LoVo (cell line): ENCODE results near the gene MCAM.
A peak's percentile ranks its signal among the peaks of the same experiment; 100 is the strongest.

ENCODE experiments used
- DNase-seq: peaks from one replicate; pipeline ENCODE4 v3.0.0-alpha.2; 2016; ENCODE audit warnings: low spot score

Gene MCAM

DNA sequence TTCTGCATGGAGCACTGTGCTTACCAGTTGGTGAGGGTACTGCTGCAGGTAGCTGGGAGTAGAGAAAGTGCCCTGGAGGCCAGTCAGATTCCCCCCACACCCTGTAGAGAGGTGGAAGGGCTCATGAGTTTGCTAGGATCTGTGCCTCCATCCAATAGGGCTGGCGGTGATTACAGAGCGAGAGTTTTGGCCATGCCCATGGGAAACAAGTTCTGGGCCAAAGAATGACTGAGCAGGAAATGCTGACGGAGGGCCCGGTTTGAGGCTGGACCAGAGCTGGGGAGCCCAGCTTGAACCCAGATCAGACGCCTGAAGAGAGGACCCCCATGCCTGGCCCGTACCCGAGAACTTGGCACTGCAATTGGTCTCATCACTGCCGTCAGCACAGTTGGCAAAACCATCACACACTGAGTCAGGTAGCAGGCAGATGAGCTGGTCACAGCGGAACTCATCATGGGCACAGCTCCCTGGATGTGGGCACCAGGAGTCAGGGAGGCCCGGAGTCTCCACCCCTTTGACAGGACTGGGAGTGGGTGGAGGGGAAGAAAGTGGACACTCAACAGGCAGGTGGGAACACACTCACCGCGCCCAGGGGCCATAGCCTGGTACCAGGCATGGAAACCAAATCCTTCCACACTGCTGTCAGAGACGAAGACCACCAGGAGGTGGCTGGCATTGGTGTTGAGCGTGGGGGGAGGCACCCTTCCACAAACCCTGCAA, 27.5 kb upstream of the MCAM start:
- no peak for DNase-seq

DNA sequence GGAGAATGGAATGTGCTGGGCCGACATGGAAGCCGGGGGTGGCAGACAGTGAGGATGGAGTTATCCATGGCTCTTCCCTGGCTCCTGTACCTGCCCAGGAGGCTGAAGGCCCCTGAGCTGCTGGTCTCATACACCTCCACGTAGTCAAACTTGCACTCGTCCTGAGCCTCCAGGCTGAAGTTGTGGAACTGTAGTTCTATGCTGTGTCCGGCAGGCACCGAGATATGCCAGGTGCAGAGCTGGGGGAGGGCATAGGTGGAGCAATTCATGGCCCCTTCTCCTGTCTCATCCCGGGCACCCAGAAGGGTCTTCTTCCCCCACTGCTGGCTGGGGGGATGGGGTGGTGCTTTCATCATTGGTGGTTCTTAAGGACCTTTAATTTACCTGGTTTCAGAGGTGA, 26.8 kb upstream of the MCAM start:
- no peak for DNase-seq

DNA sequence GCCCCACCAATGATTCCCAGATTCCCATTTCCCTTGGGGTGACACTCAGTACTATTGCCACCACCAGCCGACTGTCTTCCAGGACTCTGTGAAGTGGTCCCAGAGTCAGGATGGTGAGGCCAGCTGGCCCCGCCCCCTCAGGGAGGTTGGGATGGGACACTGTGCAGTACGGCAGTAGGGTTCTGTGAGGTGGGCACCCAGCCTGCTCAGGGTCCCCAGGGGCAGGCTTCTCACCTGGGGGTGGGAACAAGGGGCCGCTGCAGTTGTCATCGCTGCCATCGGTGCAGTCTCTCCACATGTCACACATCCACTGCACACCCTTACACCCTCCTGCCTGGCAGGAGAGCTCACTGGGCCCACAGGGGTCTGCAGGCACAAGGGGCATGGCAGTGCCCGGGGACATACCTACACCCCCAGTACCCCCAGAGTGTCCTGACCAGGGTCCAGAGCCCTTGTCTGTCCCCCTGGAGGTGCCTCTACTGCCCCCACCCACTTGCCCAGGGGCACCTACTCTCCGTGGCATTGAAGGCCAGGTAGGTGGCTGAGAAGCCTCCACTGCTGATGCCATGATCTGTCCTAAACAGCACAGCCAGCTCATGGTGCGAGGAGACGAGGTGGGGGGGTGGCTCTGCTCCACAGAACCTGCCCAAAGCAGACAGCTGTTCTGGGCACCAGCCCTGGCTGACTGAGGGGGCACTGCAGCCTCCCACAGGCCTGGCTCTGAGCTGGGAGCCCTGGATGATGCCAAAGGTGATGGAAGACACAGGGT, 25.6 kb upstream of the MCAM start:
- DNase-seq, result no peak

DNA sequence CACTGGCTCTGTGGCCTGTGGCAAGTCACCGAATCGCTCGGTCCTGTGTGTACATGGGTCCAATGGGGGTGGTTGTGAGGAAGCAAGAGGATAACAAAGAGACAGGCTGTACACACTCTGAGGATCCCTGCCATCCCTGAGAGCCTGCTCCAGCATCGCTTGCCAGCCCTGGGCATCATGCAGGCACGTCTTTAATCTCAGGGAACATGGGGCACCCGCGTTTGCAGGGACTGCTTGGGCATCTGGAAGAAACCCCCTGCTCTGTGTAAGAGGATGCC, 25.0 kb upstream of the MCAM start:
- DNase-seq, result no peak

DNA sequence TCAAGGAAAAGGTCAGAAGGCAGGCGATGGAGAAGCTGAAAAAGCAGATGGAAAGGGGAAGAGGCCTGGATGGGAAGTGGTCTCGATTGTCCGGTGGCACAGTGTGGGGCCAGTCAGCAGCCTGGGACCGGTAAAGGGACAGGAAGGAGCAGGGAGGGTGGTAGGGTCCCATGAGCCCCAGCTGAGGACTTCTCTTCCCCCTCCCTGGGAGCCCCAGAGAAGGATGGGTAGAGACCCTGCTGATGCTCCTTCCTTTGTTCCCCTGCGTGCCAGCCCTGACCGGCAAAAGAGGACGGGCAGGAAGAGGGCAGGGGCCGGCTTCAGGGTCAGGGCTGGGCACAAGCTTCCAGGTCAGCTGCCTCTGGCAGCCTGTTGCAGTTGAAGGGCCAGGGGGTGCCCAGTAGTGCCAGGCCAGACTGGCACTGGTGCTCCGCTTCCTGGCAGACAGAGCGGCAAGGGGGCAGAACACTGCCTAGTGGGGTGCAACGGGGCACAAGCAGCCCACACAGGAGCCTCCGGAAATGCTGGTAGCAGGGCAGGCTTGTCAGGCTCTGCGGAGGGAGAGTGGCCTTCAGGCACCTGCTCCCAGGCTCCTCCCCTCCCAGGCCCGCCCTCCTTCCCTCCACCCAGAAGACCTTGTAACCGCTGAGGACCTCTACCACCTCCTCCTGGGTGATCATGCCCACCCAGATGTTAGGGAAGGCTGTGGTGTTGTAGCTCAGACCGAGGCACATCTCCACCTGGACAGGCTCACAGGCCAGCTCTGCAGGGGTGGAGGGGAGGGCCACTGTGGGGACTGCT, 24.5 kb upstream of the MCAM start:
- no peak for DNase-seq

DNA sequence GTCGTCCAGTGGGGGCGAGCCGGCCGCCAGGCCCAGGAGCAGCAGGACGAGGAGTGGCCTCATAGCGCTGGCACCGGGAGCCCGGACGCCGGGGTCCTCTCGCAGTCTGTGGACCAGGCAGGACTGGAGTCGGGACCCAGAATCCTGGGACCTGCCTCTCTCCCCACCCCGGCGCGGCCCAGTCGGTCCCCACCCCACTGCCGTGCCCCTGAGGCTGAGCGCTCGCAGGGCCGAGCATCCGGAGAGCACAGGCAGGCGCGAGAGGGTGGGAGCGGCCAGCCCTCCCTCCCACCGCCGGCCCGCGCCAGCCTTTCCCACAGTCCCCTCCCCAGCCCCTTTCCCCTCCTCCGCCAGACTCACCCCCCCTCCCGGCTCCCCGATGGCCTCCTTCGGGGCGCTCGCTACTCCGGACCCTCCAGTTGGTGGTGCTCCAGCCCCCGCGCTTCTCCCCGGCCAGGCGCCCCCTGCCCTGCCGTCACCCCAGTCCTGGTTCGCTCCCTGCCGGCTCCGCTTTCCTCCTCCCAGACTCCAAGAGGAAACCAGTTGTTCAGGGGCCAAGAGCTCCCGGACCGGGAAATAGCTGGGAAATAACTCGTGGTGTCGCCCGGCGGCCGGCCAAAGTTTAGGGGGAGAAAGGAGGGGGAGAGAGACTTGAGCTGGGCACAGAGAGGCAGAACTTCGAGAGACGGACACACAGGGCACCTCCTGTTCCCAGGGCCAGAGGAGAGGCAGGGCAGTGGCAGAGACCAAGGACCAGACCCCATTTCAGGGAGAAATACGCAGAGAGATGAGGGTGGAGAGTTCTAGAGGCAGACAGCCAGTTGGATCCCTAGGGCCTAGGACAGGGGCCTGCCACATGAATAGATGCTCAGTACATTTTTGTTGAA, 23.6 kb upstream of the MCAM start, which contains the start of gene C1QTNF5:
Gene C1QTNF5, minus strand, starts transcription at position 549 of the 887 bp plus-strand sequence. Its CDS starts 486 bp downstream, at position 63.
- DNase-seq, result no peak

DNA sequence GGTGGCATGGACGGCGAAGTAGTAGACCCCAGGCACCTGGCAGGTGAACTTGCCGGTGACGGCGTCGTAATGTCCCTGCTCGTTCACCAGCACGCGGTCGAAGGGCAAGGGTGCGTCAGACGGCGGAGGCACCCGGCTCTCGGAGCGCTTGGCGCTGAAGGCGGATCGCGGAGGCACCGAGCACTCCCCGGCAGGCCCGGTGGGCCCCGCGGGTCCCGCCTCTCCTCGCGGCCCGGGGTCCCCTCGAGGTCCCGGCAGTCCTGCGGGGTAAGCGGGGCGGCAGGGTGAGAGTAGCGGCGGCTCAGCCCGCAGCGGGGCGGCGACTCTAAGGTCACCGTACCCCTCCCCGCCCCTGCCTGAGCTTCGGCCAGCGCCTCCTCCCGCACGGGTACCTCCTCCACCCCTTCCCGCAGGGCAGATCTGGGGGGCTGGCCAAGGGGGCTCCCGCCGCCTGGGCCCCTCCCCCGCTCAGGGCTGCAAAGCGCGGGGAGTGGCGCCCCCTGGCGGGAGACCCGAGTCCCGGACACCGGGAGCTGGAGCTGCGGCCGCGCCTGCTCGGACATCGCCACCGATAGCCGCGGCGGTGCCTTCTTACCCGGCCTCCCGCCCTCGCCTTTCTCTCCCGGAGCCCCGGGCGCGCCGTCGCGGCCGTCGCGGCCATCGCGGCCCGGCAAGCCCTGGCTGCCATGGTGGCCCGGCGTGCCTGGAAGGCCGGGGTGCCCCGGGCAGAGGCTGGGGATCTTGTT, 22.8 kb upstream of the MCAM start:
- DNase-seq, result no peak

DNA sequence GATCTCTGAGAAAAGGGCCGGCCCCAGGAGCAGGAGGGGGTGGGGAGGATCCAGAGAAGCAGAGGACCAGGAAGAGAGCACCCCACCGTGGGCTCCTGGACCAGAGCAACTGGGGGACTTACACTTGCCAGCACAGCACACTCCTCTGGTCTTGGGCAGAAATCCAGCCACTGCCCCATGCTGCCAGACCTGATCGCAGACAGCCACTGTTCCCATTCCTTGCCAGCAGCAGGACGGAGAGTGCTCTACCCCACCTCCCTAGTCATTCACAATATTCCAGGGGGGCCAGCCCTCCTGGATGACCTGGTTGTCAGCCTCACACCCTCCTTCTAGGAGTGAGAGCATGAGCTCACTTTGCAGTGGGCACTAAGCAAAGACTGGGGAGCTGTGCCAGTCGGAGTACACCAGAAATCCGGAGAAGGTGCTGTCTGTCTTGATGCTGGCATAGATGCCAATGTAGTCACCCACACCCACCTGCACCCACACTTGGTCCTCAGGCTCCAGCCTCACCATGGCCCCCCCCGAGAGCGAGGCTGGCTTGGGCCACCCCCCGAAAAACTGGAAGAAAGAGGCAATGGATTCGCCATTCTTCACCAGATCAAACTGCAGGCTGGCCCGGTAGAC, 22.1 kb upstream of the MCAM start:
- no peak for DNase-seq

DNA sequence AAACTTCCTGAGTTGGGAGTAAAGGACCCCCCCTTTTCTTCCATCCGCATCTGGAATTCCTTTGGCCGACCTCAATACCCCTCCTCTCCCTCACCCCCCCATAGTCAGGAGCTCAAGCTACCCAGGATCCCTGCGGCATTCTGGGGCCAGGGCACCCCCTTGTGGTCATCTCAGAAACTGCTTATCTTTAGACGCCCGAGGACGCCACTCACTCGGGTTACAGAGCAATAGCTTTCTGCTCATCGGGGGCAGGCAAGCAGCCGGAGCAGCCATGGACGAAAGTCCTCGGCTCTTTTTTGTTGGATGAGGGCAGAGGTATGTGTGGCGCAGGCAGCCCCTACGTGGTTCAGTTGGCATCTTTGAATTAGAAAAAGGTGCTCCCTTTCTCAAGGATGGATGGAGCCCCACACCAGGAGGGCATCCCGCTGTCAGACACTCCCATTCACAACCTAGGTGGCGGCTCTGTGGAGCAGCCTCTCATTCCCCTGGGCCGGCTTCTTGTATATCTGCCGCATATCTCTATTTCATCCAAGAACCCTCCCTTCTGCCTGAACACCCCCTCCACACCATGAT, 21.5 kb upstream of the MCAM start:
- peak; percentile 64 for DNase-seq

DNA sequence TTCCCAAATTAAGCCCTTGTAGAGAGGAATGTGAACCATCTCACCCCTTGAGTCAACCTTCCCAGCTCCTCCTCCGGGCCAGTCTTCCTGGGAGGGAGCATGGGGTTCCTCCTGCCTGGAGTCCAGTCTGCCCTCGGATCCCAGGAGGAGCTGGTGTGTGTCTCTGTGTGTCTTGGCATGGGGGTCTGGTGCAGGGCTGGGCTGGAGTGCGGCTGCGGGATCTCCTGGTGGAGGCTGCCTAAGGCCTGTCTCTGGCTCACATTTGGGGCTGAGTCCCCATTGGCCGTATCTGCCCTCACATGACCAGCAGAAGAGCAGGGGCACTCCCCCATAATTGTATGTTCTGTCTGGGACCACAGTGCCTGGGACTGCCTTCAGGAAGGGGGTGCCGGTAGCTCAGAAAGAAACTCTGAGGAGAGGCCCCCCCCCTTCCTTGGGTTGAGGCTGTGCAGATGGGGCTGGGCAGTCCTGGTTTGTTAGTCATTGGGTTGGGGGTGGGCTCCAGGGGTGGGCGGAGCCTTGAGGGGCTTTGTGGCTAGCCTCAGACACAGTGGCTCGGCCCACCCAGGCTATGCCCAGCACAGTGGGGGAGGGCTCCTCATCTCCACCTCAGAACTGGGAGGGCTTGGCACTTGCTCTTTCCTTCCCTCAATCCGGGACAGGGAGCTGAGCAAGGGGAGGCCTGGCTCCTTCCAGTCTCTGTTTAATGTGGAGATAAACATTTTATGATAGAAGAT, 20.8 kb upstream of the MCAM start:
- no peak for DNase-seq

DNA sequence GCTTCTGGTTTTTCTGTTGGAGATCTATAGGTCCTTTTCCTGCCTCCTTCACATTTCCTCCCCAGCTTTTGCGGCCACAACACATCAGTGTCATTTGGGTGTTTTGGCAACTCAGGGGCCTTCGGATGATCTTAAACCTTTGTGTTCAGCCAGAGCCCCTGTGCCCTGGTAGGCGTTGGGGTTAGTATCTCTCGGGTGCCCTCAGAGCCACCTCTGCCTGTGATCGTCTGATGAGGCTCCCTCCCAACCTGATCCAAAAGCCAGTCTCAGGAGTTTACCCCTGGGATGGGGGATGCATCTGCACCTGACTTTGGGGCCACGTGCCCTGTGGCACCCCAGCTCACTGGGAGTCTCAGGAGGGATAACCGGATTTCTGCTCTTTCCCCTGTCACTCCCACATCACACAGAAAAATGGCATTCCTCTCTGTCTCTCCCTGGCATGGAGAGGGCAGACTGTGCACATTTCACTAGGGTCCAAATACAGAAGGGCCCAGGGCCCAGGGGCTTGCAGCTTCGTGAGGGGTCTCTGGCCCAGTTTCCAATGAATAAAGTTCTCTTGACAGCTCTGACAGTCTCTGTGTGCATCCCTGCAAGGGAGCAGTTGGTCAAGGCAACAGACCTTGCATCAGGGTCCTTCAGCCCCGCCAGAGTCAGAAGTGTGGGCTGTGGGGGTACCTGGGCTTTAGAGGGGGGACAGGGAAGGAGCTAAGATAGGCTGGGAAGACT, 20.0 kb upstream of the MCAM start:
- DNase-seq, result no peak

DNA sequence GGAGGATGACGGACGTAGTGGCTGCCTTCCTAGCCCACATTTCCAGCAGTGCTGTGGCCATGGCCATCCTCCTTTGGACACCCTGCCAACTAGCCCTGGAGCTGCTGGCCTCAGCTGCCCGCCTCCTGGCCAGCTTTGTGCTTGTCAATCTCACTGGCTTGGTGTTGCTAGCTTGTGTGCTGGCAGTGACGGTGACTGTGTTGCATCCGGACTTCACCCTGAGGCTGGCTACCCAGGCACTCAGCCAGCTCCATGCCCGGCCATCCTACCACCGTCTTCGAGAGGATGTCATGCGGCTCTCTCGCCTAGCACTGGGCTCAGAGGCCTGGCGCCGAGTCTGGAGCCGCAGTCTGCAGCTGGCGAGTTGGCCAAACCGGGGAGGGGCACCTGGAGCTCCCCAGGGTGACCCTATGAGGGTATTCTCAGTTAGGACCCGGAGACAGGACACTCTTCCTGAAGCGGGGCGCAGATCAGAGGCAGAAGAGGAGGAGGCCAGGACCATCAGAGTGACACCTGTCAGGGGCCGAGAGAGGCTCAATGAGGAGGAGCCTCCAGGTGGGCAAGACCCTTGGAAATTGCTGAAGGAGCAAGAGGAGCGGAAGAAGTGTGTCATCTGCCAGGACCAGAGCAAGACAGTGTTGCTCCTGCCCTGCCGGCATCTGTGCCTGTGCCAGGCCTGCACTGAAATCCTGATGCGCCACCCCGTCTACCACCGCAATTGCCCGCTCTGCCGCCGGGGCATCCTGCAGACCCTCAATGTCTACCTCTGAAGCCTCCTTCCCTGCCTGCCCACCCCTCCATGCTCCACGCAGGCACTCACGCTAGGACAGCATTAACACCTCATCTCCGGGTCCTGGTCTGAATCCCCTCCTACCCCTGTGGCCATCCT, 19.0 kb upstream of the MCAM start:
- DNase-seq, result no peak

DNA sequence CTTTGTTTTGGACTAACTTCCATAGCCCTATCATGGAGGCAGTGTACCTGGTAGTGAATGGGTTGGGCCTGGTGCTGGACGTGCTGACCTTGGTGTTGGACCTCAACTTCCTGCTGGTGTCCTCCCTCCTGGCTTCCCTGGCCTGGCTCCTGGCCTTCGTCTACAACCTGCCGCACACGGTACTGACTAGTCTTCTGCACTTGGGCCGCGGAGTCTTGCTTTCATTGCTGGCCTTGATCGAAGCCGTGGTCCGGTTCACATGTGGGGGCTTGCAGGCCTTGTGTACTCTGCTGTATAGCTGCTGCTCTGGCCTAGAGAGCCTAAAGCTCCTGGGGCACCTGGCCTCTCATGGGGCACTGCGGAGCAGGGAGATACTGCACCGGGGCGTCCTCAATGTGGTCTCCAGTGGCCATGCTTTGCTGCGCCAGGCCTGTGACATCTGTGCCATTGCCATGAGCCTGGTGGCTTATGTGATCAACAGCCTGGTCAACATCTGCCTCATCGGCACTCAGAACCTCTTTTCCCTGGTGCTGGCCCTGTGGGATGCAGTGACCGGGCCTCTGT, 18.2 kb upstream of the MCAM start:
- DNase-seq, result no peak

DNA sequence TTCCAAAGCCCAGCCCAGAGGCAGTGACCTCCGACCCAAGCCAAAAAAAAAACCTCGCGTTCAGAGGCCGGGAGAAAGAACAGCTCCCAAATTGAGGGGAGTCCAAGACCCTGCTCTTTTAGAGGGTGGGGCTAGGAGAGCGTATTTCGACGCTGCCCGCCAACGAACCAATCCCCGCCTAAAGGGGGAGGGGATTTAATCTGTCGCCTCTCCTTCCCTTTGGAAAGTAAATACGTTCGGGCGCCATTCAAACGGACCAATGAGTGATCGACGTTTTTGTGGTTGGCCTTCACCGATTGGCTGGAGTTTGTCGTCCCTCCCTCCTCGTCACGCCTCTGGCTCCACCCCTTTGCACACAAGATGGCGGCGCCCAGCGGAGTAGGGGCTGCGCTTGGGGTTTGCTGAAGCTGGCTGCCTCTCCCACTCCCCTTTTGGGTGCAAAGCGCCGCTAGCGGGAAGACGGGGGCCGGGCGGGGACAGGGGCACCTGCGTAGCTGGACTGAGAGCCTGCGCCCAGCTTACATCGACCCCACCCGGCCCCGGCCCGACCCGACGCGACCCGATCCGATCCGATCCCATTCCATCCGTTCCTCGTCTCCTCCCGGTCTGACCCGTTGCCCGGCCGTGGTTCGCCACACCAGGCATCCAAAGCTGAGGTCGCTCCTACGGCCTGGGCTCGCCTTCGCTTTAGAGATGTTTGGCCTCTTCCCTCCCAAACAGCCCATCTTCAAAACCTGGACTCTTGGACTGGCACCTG, 17.4 kb upstream of the MCAM start, which contains the start of gene RNF26:
Gene RNF26, plus strand, starts transcription at position 354 of the 757 bp plus-strand sequence. CDS start 596 bp downstream, outside the sequence.
- peak; percentile 97 for DNase-seq

DNA sequence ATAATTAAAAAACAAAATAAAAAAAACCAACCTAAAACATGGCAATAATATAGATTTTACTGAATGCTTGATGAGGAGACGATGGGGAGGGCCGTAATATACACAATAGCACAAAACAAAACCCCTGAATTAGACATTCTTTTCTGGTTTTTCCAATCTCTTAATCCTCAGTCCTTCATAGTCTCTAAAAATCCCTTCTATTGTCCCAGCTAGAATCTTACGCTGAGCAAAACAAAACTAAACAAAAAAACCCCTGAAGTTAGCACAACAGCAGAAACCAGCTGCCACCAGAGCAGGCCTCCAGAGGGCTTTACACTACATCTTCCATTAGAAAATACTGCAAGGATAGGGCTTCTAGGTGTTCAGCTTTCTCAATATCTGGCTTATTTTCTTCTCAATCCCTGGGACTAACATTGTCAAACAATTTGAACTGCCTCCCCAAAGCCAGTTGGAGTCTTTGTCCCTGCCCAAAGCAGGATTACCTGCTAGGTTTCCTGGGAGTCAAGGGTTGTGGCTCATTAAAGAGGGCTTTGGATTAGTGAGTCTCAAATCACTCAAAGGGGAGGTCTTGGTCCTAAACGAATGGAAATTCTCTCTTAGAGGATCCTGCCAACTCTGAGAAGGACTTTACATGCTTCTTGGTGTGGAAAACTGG, 15.3 kb upstream of the MCAM start:
- DNase-seq, result no peak

DNA sequence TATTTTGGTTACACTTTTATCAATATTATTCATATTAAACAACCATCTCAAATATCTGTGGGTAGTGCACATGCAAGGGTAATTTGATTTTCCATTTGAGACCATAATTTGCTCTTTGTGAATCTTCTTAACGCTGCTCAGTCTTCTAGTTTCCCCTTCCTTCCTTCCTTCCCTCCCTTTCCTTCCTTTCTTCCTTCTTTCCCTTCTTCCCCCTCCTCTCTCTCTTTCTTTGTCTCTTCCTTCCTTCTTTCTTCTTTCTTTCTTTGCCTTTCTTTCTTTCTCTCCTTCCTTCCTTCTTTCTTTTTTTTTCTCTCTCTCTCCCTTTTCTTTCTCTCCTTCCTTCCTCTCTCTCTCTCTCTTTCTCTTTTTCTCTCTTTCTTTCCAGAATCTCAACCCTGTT, 13.3 kb upstream of the MCAM start:
- DNase-seq, result no peak
